ENCODE data around the gene PRSS2.
"Not testable (repeated sequence)": the region's sequence is repeated elsewhere in the genome, so short reads cannot be mapped to it uniquely, and the experiment has no call there.

PRSS2 gene

DNA sequence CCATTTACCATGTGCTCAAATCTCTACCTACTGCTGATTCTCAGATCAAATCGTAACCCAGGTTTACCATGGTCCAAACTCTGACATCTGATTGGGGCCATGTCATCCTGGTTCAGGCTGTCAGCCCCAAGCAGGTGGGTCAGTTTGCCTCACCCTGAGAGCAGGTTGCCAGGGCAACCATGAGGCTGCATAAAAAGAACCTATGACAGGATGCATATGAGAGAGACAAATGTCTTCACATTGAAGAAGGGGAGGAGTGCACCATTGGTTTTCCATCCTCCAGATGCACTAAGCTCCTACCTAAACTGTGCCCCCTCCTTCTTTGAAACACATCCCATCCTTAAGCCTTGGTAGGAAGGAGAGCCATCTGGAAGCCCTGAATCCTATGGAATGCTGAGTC is 11.3 kb upstream of the PRSS2 start:
- no peaks in the 10 kb centered on the region for H3K4me1 Mint-ChIP-seq
- H3K4me3 Mint-ChIP-seq: no peak overlapping the region
- H3K27ac Mint-ChIP-seq: no peak overlapping the region
- peaks cover 8% of the 10 kb centered on the region for H3K27me3 Mint-ChIP-seq (ENCODE audit: low read depth, poor library complexity)
- DNase-seq: no peak
- no peaks in the 10 kb centered on the region for H3K9me3 Mint-ChIP-seq
- H3K36me3 Mint-ChIP-seq (ENCODE audit: low read depth): no peaks in the 10 kb centered on the region
- TF ChIP-seq, protein P1, sequence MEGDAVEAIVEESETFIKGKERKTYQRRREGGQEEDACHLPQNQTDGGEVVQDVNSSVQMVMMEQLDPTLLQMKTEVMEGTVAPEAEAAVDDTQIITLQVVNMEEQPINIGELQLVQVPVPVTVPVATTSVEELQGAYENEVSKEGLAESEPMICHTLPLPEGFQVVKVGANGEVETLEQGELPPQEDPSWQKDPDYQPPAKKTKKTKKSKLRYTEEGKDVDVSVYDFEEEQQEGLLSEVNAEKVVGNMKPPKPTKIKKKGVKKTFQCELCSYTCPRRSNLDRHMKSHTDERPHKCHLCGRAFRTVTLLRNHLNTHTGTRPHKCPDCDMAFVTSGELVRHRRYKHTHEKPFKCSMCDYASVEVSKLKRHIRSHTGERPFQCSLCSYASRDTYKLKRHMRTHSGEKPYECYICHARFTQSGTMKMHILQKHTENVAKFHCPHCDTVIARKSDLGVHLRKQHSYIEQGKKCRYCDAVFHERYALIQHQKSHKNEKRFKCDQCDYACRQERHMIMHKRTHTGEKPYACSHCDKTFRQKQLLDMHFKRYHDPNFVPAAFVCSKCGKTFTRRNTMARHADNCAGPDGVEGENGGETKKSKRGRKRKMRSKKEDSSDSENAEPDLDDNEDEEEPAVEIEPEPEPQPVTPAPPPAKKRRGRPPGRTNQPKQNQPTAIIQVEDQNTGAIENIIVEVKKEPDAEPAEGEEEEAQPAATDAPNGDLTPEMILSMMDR (IDR thresholded peaks at IDR 0.05): no peak

DNA sequence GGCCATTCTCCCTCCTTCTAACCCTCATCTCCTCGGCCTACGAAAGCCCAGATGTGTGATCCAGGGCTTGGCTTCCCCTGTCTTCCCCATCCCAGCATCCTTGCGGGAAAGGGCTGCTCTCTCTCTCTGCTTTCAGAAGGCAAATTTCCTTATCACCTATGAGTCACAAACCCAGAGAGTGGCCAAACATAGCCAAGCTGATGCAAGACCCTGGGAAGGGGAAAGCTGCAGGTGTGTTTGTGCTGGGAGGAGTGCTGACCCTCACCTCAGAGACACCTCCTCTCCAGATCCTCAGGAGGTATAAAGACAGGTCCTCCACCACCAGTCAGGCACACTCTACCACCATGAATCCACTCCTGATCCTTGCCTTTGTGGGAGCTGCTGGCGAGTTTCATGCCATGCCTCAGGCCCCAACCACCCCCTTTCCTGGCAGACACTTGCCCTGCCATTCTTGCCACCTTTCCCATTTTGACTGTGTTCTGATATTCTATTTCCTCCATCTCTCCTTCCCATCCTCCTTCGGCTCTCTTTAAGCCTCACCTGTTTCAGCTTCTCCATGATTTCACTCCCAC is 10.6 kb upstream of the PRSS2 start:
- H3K36me3 Mint-ChIP-seq (ENCODE audit: low read depth): no peaks in the 10 kb centered on the region
- TF ChIP-seq, protein P1 (IDR thresholded peaks at IDR 0.05): no peak
- peaks cover 8% of the 10 kb centered on the region for H3K27me3 Mint-ChIP-seq (ENCODE audit: low read depth, poor library complexity)
- no peak overlapping the region for H3K4me3 Mint-ChIP-seq
- H3K4me1 Mint-ChIP-seq: no peaks in the 10 kb centered on the region
- H3K9me3 Mint-ChIP-seq: no peaks in the 10 kb centered on the region
- H3K27ac Mint-ChIP-seq: no peak overlapping the region
- DNase-seq: no peak

DNA sequence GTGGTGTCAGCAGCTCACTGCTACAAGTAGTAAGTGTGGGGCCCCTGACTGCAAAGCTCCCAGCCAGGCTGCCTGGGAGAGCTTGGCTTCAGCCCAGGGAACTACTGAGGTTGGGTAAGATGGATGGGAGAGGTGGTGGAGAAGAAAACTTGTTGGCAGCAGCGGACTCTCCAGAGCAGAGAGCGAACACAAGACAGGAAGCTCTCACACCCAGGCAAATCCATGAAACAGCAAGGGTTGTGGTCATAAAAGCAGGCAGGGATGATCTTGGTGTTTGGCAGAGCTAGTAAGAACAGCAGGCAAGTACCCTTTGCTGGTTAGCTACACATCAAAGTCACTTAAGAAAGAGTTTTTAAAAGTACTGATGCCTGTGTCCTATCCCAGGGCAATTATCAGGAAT is 9.2 kb upstream of the PRSS2 start:
- not testable (repeated sequence) for H3K27me3 Mint-ChIP-seq (ENCODE audit: low read depth, poor library complexity)

DNA sequence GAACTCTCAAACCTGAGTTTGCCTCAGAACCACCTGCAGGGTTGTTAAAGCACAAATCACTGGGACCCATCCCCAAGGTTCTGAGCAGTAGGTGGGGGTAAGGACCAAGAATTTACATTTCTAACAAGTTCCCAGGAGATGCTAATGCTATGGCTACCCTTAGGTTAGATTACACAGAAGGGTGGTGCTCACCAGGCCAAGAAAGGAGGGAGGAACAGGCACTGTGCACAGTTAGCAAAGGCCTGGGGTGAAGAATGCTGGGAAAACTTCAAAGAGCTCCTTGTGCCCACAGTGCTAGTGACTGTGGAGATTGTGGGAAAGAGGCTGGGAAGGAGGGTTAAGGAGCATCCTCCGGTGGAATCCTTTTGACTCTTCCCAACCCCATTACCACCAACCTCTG is 8.7 kb upstream of the PRSS2 start:
- H3K27me3 Mint-ChIP-seq (ENCODE audit: low read depth, poor library complexity): peaks cover 11% of the 10 kb centered on the region
- TF ChIP-seq, protein P1 (IDR thresholded peaks at IDR 0.05): no peak
- no peaks in the 10 kb centered on the region for H3K36me3 Mint-ChIP-seq (ENCODE audit: low read depth)
- no peak overlapping the region for H3K27ac Mint-ChIP-seq
- DNase-seq: no peak
- H3K4me3 Mint-ChIP-seq: no peak overlapping the region
- no peaks in the 10 kb centered on the region for H3K9me3 Mint-ChIP-seq
- H3K4me1 Mint-ChIP-seq: no peaks in the 10 kb centered on the region

More for the DNA sequence above, 9.2 kb upstream of the PRSS2 start:
- not testable (repeated sequence) for DNase-seq; H3K36me3 Mint-ChIP-seq (ENCODE audit: low read depth); H3K4me3 Mint-ChIP-seq; H3K4me1 Mint-ChIP-seq; H3K9me3 Mint-ChIP-seq; H3K27ac Mint-ChIP-seq

DNA sequence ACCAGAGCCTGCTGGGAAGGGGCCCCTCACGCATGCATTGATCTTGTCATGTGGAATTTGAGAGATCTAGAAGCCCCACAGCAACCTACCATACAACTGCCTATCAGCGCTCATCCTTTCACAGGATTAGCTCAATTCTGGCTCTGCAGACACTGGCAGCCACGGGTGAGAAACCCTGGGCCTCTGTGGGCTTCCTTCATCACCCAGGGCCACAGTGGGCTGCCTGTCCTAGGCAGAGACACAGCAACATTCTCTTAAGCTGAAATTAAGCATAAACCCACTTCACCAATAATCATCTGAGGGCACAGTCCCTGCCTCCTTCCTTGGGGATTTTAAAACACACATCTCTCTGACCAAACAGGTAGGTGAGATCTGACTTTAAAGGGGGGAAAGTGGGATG is 3.3 kb upstream of the PRSS2 start:
- TF ChIP-seq, protein P1 (IDR thresholded peaks at IDR 0.05): no peak
- H3K27ac Mint-ChIP-seq: no peak overlapping the region
- peaks cover 35% of the 10 kb centered on the region for H3K27me3 Mint-ChIP-seq (ENCODE audit: low read depth, poor library complexity)
- H3K36me3 Mint-ChIP-seq (ENCODE audit: low read depth): no peaks in the 10 kb centered on the region
- no peaks in the 10 kb centered on the region for H3K9me3 Mint-ChIP-seq
- no peak overlapping the region for H3K4me3 Mint-ChIP-seq
- H3K4me1 Mint-ChIP-seq: peaks cover 4% of the 10 kb centered on the region
- no peak for DNase-seq

DNA sequence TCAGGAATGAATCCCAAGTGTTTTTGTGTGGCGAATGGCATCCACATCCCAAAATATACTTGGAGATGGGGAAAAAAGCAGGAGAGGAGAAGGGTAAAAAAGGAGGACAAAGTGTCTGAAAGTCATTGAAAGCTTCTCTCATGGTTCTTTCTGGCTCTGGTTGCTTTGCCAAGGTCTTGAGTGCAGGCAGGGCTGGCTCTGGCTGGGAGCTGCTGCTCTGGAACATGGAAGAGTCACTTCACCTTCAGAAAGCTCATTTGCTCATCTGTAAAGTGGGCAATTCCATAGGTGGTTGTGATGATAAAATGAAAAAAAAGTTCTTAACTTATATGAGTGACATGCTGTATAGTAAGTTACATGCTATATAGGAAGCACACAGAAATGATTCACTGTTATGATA is 2.9 kb upstream of the PRSS2 start:
- H3K27ac Mint-ChIP-seq: no peak overlapping the region
- no peaks in the 10 kb centered on the region for H3K36me3 Mint-ChIP-seq (ENCODE audit: low read depth)
- H3K9me3 Mint-ChIP-seq: no peaks in the 10 kb centered on the region
- no peak overlapping the region for H3K4me3 Mint-ChIP-seq
- no peak for DNase-seq
- TF ChIP-seq, protein P1 (IDR thresholded peaks at IDR 0.05): no peak
- H3K4me1 Mint-ChIP-seq: peaks cover 4% of the 10 kb centered on the region
- H3K27me3 Mint-ChIP-seq (ENCODE audit: low read depth, poor library complexity): peaks cover 35% of the 10 kb centered on the region

DNA sequence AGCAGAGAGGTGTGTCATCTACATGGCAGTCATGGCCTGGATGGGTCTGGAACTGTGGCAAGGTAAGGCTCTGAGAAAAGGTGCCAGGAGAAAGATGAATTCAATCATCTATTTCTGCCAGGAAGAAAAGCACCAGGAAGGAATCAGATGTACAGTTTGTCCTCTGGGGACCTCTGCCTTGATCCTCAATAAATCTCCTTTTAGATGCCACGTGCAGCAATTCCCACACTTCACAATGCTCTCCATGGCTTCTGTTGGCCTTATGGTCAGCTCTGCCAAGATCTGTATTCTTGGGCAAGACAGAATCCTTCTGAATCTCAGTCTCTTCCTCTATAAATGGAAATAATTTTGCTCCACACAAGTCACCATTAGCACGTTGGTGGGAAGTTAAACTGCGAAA is 1.9 kb upstream of the PRSS2 start:
- not testable (repeated sequence) for H3K27ac Mint-ChIP-seq; DNase-seq; H3K9me3 Mint-ChIP-seq; H3K4me3 Mint-ChIP-seq; H3K36me3 Mint-ChIP-seq (ENCODE audit: low read depth); H3K4me1 Mint-ChIP-seq
- peaks cover 38% of the 10 kb centered on the region for H3K27me3 Mint-ChIP-seq (ENCODE audit: low read depth, poor library complexity)
